ENCODE measurements around the gene KRTAP10-10.

KRTAP10-10 gene

GRCh38 chr21:44601596-44602462, 35.3 kb upstream of the KRTAP10-10 start:
- TF ChIP-seq GABPA (IDR thresholded peaks at IDR 0.05; ENCODE audit: low read depth) = no peak
- TF ChIP-seq CTCF (IDR thresholded peaks at IDR 0.05; ENCODE audit: insufficient read depth, low read length) = no peak
- no peak overlapping the region for H3K27ac ChIP-seq (replicated peaks)
- H3K27me3 ChIP-seq (ENCODE audit: insufficient read depth, poor library complexity, severe bottlenecking) = peaks cover 2% of the 10 kb centered on the region
- DNase-seq (ENCODE audit: low read depth in 1 of 2, low spot score in 1 of 2) = no peak
- no peak overlapping the region for H3K4me3 ChIP-seq (replicated peaks; ENCODE audit: insufficient read depth, low read length)

- H3K4me3 ChIP-seq (replicated peaks; ENCODE audit: insufficient read depth, low read length) = no peak overlapping the region
- TF ChIP-seq POLR2AphosphoS5 (IDR thresholded peaks at IDR 0.05; ENCODE audit: low read depth) (no peak), SPI1 (IDR thresholded peaks at IDR 0.05; ENCODE audit: borderline replicate concordance, low read depth) (no peak), CTCF (IDR thresholded peaks at IDR 0.05; ENCODE audit: insufficient read depth, low read length) (no peak), GABPA (IDR thresholded peaks at IDR 0.05; ENCODE audit: low read depth) (no peak), REST (IDR thresholded peaks at IDR 0.05; ENCODE audit: insufficient replicate concordance, low read depth) (no peak)
- H3K27me3 ChIP-seq (ENCODE audit: insufficient read depth, poor library complexity, severe bottlenecking) = peaks cover 2% of the 10 kb centered on the region
- H3K27ac ChIP-seq (replicated peaks) = no peak overlapping the region
- no peak for DNase-seq (ENCODE audit: low read depth in 1 of 2, low spot score in 1 of 2)
Observed at GRCh38 chr21:44602463-44602850, 34.7 kb upstream of the KRTAP10-10 start.

GRCh38 chr21:44603109-44603875, 33.9 kb upstream of the KRTAP10-10 start:
- no peak for DNase-seq (ENCODE audit: low read depth in 1 of 2, low spot score in 1 of 2)
- Histone ChIP-seq H3K27ac (replicated peaks) (no peak overlapping the region), H3K4me3 (replicated peaks; ENCODE audit: insufficient read depth, low read length) (no peak overlapping the region), H3K27me3 (ENCODE audit: insufficient read depth, poor library complexity, severe bottlenecking) (peaks cover 2% of the 10 kb centered on the region)
- TF ChIP-seq REST (IDR thresholded peaks at IDR 0.05; ENCODE audit: insufficient replicate concordance, low read depth) = no peak

- no peak for DNase-seq (ENCODE audit: low read depth in 1 of 2, low spot score in 1 of 2)
- Histone ChIP-seq H3K27me3 (ENCODE audit: insufficient read depth, poor library complexity, severe bottlenecking) (peaks cover 2% of the 10 kb centered on the region), H3K4me3 (replicated peaks; ENCODE audit: insufficient read depth, low read length) (no peak overlapping the region), H3K27ac (replicated peaks) (no peak overlapping the region)
- TF ChIP-seq CTCF (IDR thresholded peaks at IDR 0.05; ENCODE audit: insufficient read depth, low read length) = no peak
- no peak for TF ChIP-seq POLR2AphosphoS5 (IDR thresholded peaks at IDR 0.05; ENCODE audit: low read depth)
- TF ChIP-seq SPI1 (IDR thresholded peaks at IDR 0.05; ENCODE audit: borderline replicate concordance, low read depth) = no peak
- no peak for TF ChIP-seq GABPA (IDR thresholded peaks at IDR 0.05; ENCODE audit: low read depth)
- TF ChIP-seq REST (IDR thresholded peaks at IDR 0.05; ENCODE audit: insufficient replicate concordance, low read depth) = no peak
Observed at GRCh38 chr21:44603911-44604310, 33.2 kb upstream of the KRTAP10-10 start.
